ENCODE measurements around the gene SPEM3. TPM values are rescaled to one million over a fixed set of nuclear protein-coding genes. Genes with fewer than 3 reads are reported as not detected.

Gene SPEM3
- total and polyA plus RNA-seq, 2 of the 4 experiments (the other 2 are of a cell fraction) = not detected

GRCh38 chr17:7421186-7421585, 7.5 kb upstream of the SPEM3 start (continued):
- TF ChIP-seq RAD21 (IDR thresholded peaks at IDR 0.05; ENCODE audit: low read length) (no peak), RFX5 (IDR thresholded peaks at IDR 0.05; ENCODE audit: low read depth, low read length) (no peak), USF2 (IDR thresholded peaks at IDR 0.05; ENCODE audit: low read depth, low read length) (no peak), RCOR1 (IDR thresholded peaks at IDR 0.05; ENCODE audit: insufficient replicate concordance, low read length) (no peak)

GRCh38 chr17:7423679-7424078, 5.0 kb upstream of the SPEM3 start:
- POLR2A ChIA-PET (ENCODE audit: unreplicated experiment) = no interaction called here
- no peak overlapping the region for H3K18ac ChIP-seq (ENCODE audit: low read depth, low read length)
- peaks cover under 1% of the 10 kb centered on the region; the same call in 1 of the 2 replicates for H3K36me3 ChIP-seq (ENCODE audit: control insufficient read depth, insufficient read depth, low read length)
- dilution Hi-C loops (cut with HindIII; ENCODE audit: low sequenced_read_pairs, unreplicated experiment) (no loop called here), intact Hi-C loops (cut with micrococcal nuclease) (no loop called here), in situ Hi-C loops (cut with MboI; ENCODE audit: low sequenced_read_pairs) (no loop called here)
- H3K9me3 ChIP-seq (ENCODE audit: control insufficient read depth, insufficient read depth, low read length) = no peaks in the 10 kb centered on the region
- 0 out of 2 replicates have a peak, but pooled peaks cover 2% of the 10 kb centered on the region for H3K27me3 ChIP-seq (ENCODE audit: control insufficient read depth, insufficient read depth, low read length)
- H3K56ac ChIP-seq (ENCODE audit: extremely low read depth, insufficient read depth, low read length) = no peak overlapping the region
- no peaks in the 10 kb centered on the region for H3K4me1 ChIP-seq (ENCODE audit: control insufficient read depth, insufficient read depth, low read length)
- H4K20me1 ChIP-seq (ENCODE audit: insufficient read depth, low read length) = no peaks in the 10 kb centered on the region
- no peak overlapping the region for H2BK20ac ChIP-seq (ENCODE audit: low read depth, low read length)
- WGBS, 2 experiments (ENCODE audit: extremely low coverage in 2 of 2, insufficient read length in 1 of 2) = no CpG with 5 or more reads among the region's 4 CpGs
- no peak overlapping the region for H2BK5ac ChIP-seq (ENCODE audit: low read depth, low read length, poor library complexity, severe bottlenecking)
- H3K9me1 ChIP-seq (ENCODE audit: insufficient read depth, low read length) = 0 out of 2 replicates have a peak, but pooled peaks cover 3% of the 10 kb centered on the region
- no peaks in the 10 kb centered on the region for H3K79me1 ChIP-seq (ENCODE audit: low read depth in 1 of 2, low read length in 2 of 2)
- DNase-seq (peak; percentile 18), ATAC-seq (ENCODE audit: low read depth) (peak; percentile 56)
- CTCF ChIA-PET = no interaction called here
- H4K8ac ChIP-seq (ENCODE audit: low read depth in 2 of 2, low read length in 2 of 2) = no peak overlapping the region
- H3K27ac ChIP-seq (ENCODE audit: insufficient read depth, low read length) = no peak overlapping the region
- no peak overlapping the region for H3K4me3 ChIP-seq (ENCODE audit: insufficient read depth, low read depth, low read length)
- no peak overlapping the region for H3K14ac ChIP-seq (replicated peaks; ENCODE audit: low read depth, low read length)
- no peak overlapping the region for H2AK9ac ChIP-seq (replicated peaks; ENCODE audit: low read depth, low read length, poor library complexity)
- no TSS peak for BruUV-seq (replicated peaks)
- no peak overlapping the region for H2BK120ac ChIP-seq (ENCODE audit: low read depth, low read length)
- H2AK5ac ChIP-seq (ENCODE audit: low read depth, low read length) = no peak overlapping the region
- no peak overlapping the region for H3K23ac ChIP-seq (ENCODE audit: low read depth, low read length)
- no peak overlapping the region for H4K5ac ChIP-seq (ENCODE audit: low read depth, low read length)
- no peak overlapping the region for H4K91ac ChIP-seq (ENCODE audit: insufficient read depth, low read depth, low read length)
- H2BK15ac ChIP-seq (ENCODE audit: low read depth, low read length) = no peak overlapping the region
- H3K4me2 ChIP-seq (ENCODE audit: low read depth, low read length) = no peak overlapping the region
- H2AFZ ChIP-seq (replicated peaks; ENCODE audit: low read length, poor library complexity) = no peak overlapping the region
- no peak overlapping the region for H3K4ac ChIP-seq (ENCODE audit: low read depth, low read length)
- H3K9ac ChIP-seq (ENCODE audit: low read depth, low read length) = no peak overlapping the region
- TF ChIP-seq SMC3 (IDR thresholded peaks at IDR 0.05; ENCODE audit: low read depth, low read length) = no peak
- no peak for TF ChIP-seq NFE2L2 (IDR thresholded peaks at IDR 0.05; ENCODE audit: low read depth, low read length)
- no peak for TF ChIP-seq ELK1 (IDR thresholded peaks at IDR 0.05; ENCODE audit: borderline replicate concordance, low read depth, low read length)
- TF ChIP-seq RFX5 (IDR thresholded peaks at IDR 0.05; ENCODE audit: low read depth, low read length) = no peak
- no peak for TF ChIP-seq CHD1 (IDR thresholded peaks at IDR 0.05; ENCODE audit: low read depth, low read length)
- TF ChIP-seq MXI1 (IDR thresholded peaks at IDR 0.05; ENCODE audit: borderline replicate concordance, low read depth, low read length) = no peak
- TF ChIP-seq CEBPB (IDR thresholded peaks at IDR 0.05; ENCODE audit: low read depth, low read length) = no peak
- no peak for TF ChIP-seq RCOR1 (IDR thresholded peaks at IDR 0.05; ENCODE audit: insufficient replicate concordance, low read length)
- TF ChIP-seq MAZ (IDR thresholded peaks at IDR 0.05; ENCODE audit: borderline replicate concordance, low read depth, low read length) = no peak
- TF ChIP-seq RAD21 (IDR thresholded peaks at IDR 0.05; ENCODE audit: low read length) = no peak
- no peak for TF ChIP-seq BHLHE40 (IDR thresholded peaks at IDR 0.05; ENCODE audit: low read depth, low read length)
- TF ChIP-seq CTCF (conservative IDR thresholded peaks at IDR 0.05; ENCODE audit: low read depth, low read length) = no peak
- no peak for TF ChIP-seq MAFK (IDR thresholded peaks at IDR 0.05; ENCODE audit: low read depth, low read length)
